Trophoblast cell (in vitro differentiated cells and primary cell): ENCODE measurements around the gene DAZAP1.

ENCODE experiments used
- DNase-seq, 2 donors: peaks; one replicate each; pipeline ENCODE4 v3.0.0-alpha.2; 2016
- H2AFZ ChIP-seq: 2 replicates; pipeline ENCODE4 v1.6.1; 2013; ENCODE audit warnings: low read length, moderate library complexity, mild to moderate bottlenecking; ENCODE audit not compliant: insufficient read depth, poor library complexity
- H2AK5ac ChIP-seq: 2 replicates; pipeline ENCODE4 v1.6.1; 2013; ENCODE audit warnings: mild to moderate bottlenecking, low read length
- H2BK120ac ChIP-seq: 2 replicates; pipeline ENCODE4 v1.6.1; 2013; ENCODE audit warnings: low read length, mild to moderate bottlenecking, moderate library complexity; ENCODE audit not compliant: insufficient read depth, poor library complexity
- H2BK12ac ChIP-seq: 2 replicates; pipeline ENCODE4 v1.6.1; 2013; ENCODE audit warnings: mild to moderate bottlenecking, low read length, moderate library complexity
- H2BK5ac ChIP-seq: 2 replicates; pipeline ENCODE4 v1.6.1; 2013; ENCODE audit warnings: low read length, low read depth, moderate library complexity, mild to moderate bottlenecking; ENCODE audit not compliant: poor library complexity
- H3K14ac ChIP-seq: 2 replicates; pipeline ENCODE4 v1.6.1; 2013; ENCODE audit warnings: mild to moderate bottlenecking, low read length
- H3K18ac ChIP-seq: 2 replicates; pipeline ENCODE4 v1.6.1; 2013; ENCODE audit warnings: mild to moderate bottlenecking, low read length
- H3K23ac ChIP-seq: 2 replicates; pipeline ENCODE4 v1.6.1; 2013; ENCODE audit warnings: low read length
- H3K27ac ChIP-seq: 2 replicates; pipeline ENCODE4 v1.5.1; 2013; ENCODE audit warnings: low read depth, mild to moderate bottlenecking, inconsistent platforms, low read length, moderate library complexity
- H3K27me3 ChIP-seq: 2 replicates; pipeline ENCODE4 v1.6.1; 2013; ENCODE audit warnings: inconsistent platforms, mild to moderate bottlenecking, low read length, moderate library complexity; ENCODE audit not compliant: insufficient read depth
- H3K36me3 ChIP-seq, 2 experiments: 1 replicate in 1 of 2; 2 replicates in 1 of 2; pipeline ENCODE4 v1.6.1; 2013; ENCODE audit warnings: low read length in 2 of 2, mild to moderate bottlenecking in 2 of 2, moderate library complexity in 1 of 2; ENCODE audit not compliant: insufficient read depth in 2 of 2, control insufficient read depth in 1 of 2
- H3K4ac ChIP-seq: 2 replicates; pipeline ENCODE4 v1.6.1; 2013; ENCODE audit warnings: low read depth, mild to moderate bottlenecking, low read length, moderate library complexity
- H3K4me1 ChIP-seq, 2 experiments: 1 replicate in 1 of 2; 2 replicates in 1 of 2; pipeline ENCODE4 v1.6.1; 2013; ENCODE audit warnings: low read length in 2 of 2, mild to moderate bottlenecking in 2 of 2, moderate library complexity in 1 of 2; ENCODE audit not compliant: insufficient read depth in 2 of 2, control insufficient read depth in 1 of 2
- H3K4me2 ChIP-seq: 2 replicates; pipeline ENCODE4 v1.6.1; 2013; ENCODE audit warnings: inconsistent platforms, mild to moderate bottlenecking, low read length, moderate library complexity
- H3K4me3 ChIP-seq: 2 replicates; pipeline ENCODE4 v1.5.1; 2013; ENCODE audit warnings: mild to moderate bottlenecking, low read depth, low read length, inconsistent platforms
- H3K79me1 ChIP-seq: one replicate; pipeline ENCODE4 v1.6.1; 2013; ENCODE audit warnings: low read length
- H3K79me2 ChIP-seq: 2 replicates; pipeline ENCODE4 v1.6.1; 2013; ENCODE audit warnings: low read length, mild to moderate bottlenecking; ENCODE audit not compliant: control insufficient read depth, insufficient read depth, poor library complexity
- H3K9ac ChIP-seq: 2 replicates; pipeline ENCODE4 v1.6.1; 2013; ENCODE audit warnings: mild to moderate bottlenecking, low read length
- H3K9me3 ChIP-seq: 2 replicates; pipeline ENCODE4 v1.6.1; 2013; ENCODE audit warnings: low read depth, mild to moderate bottlenecking, control low read depth, inconsistent platforms, low read length; ENCODE audit not compliant: insufficient read depth
- H4K12ac ChIP-seq: 2 replicates; pipeline ENCODE4 v1.6.1; 2013; ENCODE audit warnings: low read depth, mild to moderate bottlenecking, low read length, moderate library complexity
- H4K8ac ChIP-seq: 2 replicates; pipeline ENCODE4 v1.6.1; 2013; ENCODE audit warnings: low read depth, mild to moderate bottlenecking, low read length, moderate library complexity
- H4K91ac ChIP-seq: one replicate; pipeline ENCODE4 v1.6.1; 2013; ENCODE audit warnings: low read depth, mild to moderate bottlenecking, low read length, moderate library complexity
- WGBS: extraction: QIAGEN DNeasy Blood & Tissue Kit; methylation state at CpG from one replicate; pipeline ENCODE4 v1.1.7; 2013; ENCODE audit warnings: missing lambda C conversion rate; ENCODE audit not compliant: insufficient read length, insufficient coverage; ENCODE audit errors: extremely low coverage; 5-methylcytosine and 5-hydroxymethylcytosine counted together

Gene DAZAP1

DNA sequence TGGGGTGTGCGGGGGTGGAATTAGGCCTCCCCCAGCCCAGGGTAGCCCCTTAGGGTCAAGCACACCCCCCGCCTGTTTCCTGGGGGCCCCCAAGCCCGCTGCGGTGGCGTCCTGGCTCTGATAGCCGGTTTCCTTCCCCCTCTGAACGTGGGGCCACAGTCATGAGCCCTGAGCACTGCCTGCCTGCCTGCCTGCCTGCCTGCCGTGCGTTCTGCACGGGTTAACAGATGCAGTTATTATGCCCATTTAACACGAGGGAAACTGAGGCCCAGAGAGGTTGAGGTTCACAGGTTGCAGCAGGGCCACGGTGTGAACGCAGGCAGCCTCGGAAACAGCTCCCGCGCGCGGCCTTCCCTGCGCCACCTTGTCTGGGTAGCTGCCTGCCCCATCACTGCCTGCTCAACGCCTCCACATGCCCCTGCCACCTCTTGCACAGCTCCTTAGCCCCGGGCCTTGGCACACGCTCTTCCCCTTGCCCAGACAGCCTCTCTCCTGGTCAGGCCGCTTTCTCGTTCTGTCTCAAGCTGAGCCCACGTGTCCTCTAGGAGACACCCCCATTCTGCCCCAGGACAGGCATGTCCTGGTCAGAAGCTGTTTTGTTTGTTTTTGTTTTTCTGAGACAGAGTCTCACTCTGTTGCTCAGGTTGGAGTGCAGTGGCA lies 4.8 kb upstream of the DAZAP1 start:
- no peak for DNase-seq
- no peak overlapping the region for H2BK120ac ChIP-seq
- WGBS: no CpG with 5 or more reads among the region's 25 CpGs

DNA sequence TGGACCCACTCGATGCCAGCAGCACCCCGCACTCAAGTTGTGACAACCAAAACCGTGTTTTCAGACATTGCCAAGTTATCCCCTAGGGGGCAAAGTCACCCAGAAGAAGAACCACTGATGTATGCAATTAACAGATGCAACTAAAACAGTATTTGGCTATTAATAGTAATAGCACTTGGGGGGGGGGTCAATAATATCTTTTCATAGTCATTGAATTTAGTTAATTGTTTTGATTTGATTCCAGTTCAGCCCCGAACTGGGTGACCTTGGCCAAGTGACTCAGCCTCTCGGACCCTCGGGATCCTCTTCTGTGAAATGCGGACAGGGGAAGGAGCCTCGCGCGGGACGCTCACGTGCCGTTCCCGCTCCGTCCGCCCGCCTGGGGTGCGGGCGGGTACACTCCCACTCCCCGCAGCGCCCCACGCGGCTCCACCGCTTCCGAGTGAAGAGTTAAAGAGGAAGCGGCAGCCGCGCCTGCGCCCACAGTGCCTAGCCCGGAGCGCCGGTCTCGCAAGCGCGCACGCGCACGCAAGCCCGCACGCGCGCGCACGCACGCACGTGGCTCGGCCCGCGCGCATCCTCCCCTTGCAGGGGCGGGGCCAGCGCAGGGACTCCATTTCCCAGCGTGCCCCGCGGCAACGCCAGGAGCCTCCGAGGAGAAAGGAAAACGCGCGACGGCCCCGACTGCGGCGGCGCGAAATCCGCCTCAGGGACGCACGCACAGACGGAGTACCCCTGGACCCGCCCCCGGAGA lies 435 bp upstream of the DAZAP1 start:
- H3K18ac ChIP-seq: peak overlapping the region; percentile 90
- H4K8ac ChIP-seq: peak overlapping the region; percentile 94
- peaks cover 6% of the 10 kb centered on the region for H3K9me3 ChIP-seq
- H3K27me3 ChIP-seq: no peaks in the 10 kb centered on the region
- no peak overlapping the region for H3K23ac ChIP-seq
- H3K4me2 ChIP-seq: peak overlapping the region; percentile 94
- H3K79me1 ChIP-seq: peaks cover 18% of the 10 kb centered on the region
- H3K14ac ChIP-seq: peak overlapping the region; percentile 83
- peak overlapping the region; percentile 90 for H4K12ac ChIP-seq
- DNase-seq: peak; percentile 99 to 100
- H2AFZ ChIP-seq: peak overlapping the region; percentile 90
- H2BK5ac ChIP-seq: peak overlapping the region; percentile 63
- peak overlapping the region; percentile 85 for H4K91ac ChIP-seq
- H3K4ac ChIP-seq: peak overlapping the region; percentile 81
- H2BK12ac ChIP-seq: no peak overlapping the region
- peak overlapping the region; percentile 87 for H3K9ac ChIP-seq
- peak overlapping the region; percentile 59 for H2BK120ac ChIP-seq
- H3K79me2 ChIP-seq: peaks cover 47% of the 10 kb centered on the region
- WGBS: no CpG with 5 or more reads among the region's 72 CpGs
- peaks cover 28 to 30% of the 10 kb centered on the region in 2 experiments for H3K4me1 ChIP-seq
- peaks cover 22% of the 10 kb centered on the region in 2 experiments for H3K36me3 ChIP-seq
- H2AK5ac ChIP-seq: no peak overlapping the region
- H3K27ac ChIP-seq: peak overlapping the region; percentile 42
- peak overlapping the region; percentile 87 for H3K4me3 ChIP-seq

More for the DNA sequence above, 4.8 kb upstream of the DAZAP1 start:
- peaks cover 9 to 11% of the 10 kb centered on the region in 2 experiments for H3K4me1 ChIP-seq
- H3K23ac ChIP-seq: no peak overlapping the region
- no peak overlapping the region for H3K4ac ChIP-seq
- H2BK12ac ChIP-seq: no peak overlapping the region
- no peaks in the 10 kb centered on the region for H3K36me3 ChIP-seq
- H3K18ac ChIP-seq: no peak overlapping the region
- H4K8ac ChIP-seq: no peak overlapping the region
- H3K9ac ChIP-seq: no peak overlapping the region
- H3K27ac ChIP-seq: no peak overlapping the region
- H2BK5ac ChIP-seq: no peak overlapping the region
- peak overlapping the region; percentile 58 for H2AK5ac ChIP-seq
- peaks cover 8% of the 10 kb centered on the region for H3K79me2 ChIP-seq
- H3K27me3 ChIP-seq: no peaks in the 10 kb centered on the region
- H3K14ac ChIP-seq: no peak overlapping the region
- H4K91ac ChIP-seq: no peak overlapping the region
- H3K79me1 ChIP-seq: peaks cover 12% of the 10 kb centered on the region
- H3K4me3 ChIP-seq: no peak overlapping the region
- H3K9me3 ChIP-seq: peaks cover 5% of the 10 kb centered on the region
- no peak overlapping the region for H2AFZ ChIP-seq
- no peak overlapping the region for H4K12ac ChIP-seq
- no peak overlapping the region for H3K4me2 ChIP-seq

- H3K27me3 ChIP-seq: no peaks in the 10 kb centered on the region
- H4K91ac ChIP-seq: peak overlapping the region; percentile 98
- H2BK12ac ChIP-seq: no peak overlapping the region
- peak overlapping the region; percentile 96 for H3K14ac ChIP-seq
- H3K4me1 ChIP-seq: peaks cover 28 to 30% of the 10 kb centered on the region in 2 experiments
- peak overlapping the region; percentile 62 for H3K4me2 ChIP-seq
- H3K9ac ChIP-seq: peak overlapping the region; percentile 95
- peak; percentile 68 to 83 for DNase-seq
- H3K4me3 ChIP-seq: peak overlapping the region; percentile 86
- H3K79me1 ChIP-seq: peaks cover 18% of the 10 kb centered on the region
- H3K18ac ChIP-seq: peak overlapping the region; percentile 85
- WGBS: no CpG with 5 or more reads among the region's 69 CpGs
- H4K8ac ChIP-seq: peak overlapping the region; percentile 82
- peak overlapping the region; percentile 85 for H2BK120ac ChIP-seq
- peaks cover 37 to 38% of the 10 kb centered on the region in 2 experiments for H3K36me3 ChIP-seq
- H2BK5ac ChIP-seq: peak overlapping the region; percentile 96
- peak overlapping the region; percentile 96 for H3K4ac ChIP-seq
- H3K79me2 ChIP-seq: peaks cover 59% of the 10 kb centered on the region
- peak overlapping the region; percentile 83 for H3K27ac ChIP-seq
- no peak overlapping the region for H3K23ac ChIP-seq
- H4K12ac ChIP-seq: peak overlapping the region; percentile 82
- peak overlapping the region; percentile 98 for H2AK5ac ChIP-seq
- H3K9me3 ChIP-seq: peaks cover 2% of the 10 kb centered on the region
- peak overlapping the region; percentile 60 for H2AFZ ChIP-seq
Measured at GRCh38 chr19:1408300-1409203, 1.2 kb downstream of the DAZAP1 start.
